Measurements from ENCODE around the gene SLC25A47.

GRCh38 chr14:100306998-100307765 is 16.0 kb upstream of the SLC25A47 start:
- TF ChIP-seq CTCF (conservative IDR thresholded peaks at IDR 0.05 in 1 of 2, IDR thresholded peaks at IDR 0.05 in 1 of 2; ENCODE audit: low read depth in 1 of 2, low read length in 2 of 2): no peak
- TF ChIP-seq EZH2 (IDR thresholded peaks at IDR 0.05; ENCODE audit: low read length, missing control alignments): no peak
